Measurements from ENCODE around the gene ZNF534.

ZNF534 gene

DNA sequence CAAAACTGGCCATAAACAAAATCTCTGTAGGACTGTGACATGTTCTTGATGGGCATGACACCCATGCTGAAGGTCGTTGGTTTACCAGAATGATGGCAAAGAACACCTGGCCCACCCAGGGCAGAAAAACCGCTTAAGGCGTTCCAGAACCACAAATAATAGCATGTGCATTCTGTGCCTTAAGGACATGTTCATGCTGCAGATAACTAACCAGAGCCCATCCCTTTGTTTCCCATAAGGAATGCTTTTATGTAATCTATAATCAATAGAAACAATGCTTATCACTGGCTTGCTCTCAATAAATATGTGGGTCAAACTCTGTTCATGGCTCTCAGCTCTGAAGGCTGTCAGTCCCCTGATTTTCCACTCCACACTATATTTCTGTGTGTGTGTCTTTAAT is 13.2 kb downstream of the ZNF534 start:
- TF ChIP-seq, protein P1, sequence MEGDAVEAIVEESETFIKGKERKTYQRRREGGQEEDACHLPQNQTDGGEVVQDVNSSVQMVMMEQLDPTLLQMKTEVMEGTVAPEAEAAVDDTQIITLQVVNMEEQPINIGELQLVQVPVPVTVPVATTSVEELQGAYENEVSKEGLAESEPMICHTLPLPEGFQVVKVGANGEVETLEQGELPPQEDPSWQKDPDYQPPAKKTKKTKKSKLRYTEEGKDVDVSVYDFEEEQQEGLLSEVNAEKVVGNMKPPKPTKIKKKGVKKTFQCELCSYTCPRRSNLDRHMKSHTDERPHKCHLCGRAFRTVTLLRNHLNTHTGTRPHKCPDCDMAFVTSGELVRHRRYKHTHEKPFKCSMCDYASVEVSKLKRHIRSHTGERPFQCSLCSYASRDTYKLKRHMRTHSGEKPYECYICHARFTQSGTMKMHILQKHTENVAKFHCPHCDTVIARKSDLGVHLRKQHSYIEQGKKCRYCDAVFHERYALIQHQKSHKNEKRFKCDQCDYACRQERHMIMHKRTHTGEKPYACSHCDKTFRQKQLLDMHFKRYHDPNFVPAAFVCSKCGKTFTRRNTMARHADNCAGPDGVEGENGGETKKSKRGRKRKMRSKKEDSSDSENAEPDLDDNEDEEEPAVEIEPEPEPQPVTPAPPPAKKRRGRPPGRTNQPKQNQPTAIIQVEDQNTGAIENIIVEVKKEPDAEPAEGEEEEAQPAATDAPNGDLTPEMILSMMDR (IDR thresholded peaks at IDR 0.05; ENCODE audit: unreplicated experiment in 3 of 3) = no peak
- Mint-ChIP-seq H3K4me3 (no peak overlapping the region), H3K4me1 (no peaks in the 10 kb centered on the region), H3K27ac (no peak overlapping the region), H3K9me3 (peaks cover 50% of the 10 kb centered on the region), H3K36me3 (ENCODE audit: low read depth) (no peaks in the 10 kb centered on the region), H3K27me3 (ENCODE audit: low read depth) (no peaks in the 10 kb centered on the region)

DNA sequence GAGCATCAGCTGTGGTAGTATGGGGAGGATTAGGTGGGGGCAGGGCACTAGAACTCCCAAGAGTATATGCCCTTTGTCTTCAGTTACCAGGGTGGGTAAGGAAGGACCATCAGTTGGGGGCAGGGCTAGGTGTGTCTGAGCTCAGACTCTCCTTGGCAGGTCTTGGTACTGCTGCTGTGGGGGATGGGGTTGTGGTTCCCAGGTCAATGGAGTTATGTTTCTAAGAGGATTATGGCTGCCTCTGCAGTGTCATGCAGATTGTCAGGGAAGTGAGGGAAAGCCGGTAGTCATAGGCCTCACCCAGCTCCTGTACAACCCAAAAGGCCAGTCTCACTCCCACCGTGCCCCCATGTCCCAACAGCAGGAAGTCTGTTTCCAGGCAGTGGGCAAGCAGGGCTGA is 15.6 kb downstream of the ZNF534 start:
- TF ChIP-seq, protein P1 (IDR thresholded peaks at IDR 0.05; ENCODE audit: unreplicated experiment in 3 of 3) = no peak

DNA sequence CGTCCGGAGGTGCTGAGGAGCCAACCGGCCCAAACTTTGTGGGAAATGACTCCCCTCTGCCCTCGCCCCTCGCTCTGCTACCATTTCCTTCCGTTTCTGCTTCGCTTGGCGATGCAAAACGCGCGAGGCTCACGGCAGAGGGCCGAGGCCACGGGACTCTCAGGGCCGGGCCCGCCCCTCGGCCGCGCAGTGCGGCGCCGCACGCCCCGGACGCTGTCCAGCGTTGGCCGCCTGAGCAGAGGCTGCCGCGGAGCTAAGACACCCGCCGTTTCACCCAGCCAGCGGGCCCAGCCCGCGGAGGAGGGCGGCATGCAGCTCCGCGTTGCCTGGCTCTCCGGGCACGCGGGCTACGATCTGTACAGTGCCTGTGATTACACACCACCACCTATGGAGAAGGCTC is 22.3 kb downstream of the ZNF534 start:
- Mint-ChIP-seq H3K9me3 (peaks cover 56% of the 10 kb centered on the region), H3K4me1 (no peaks in the 10 kb centered on the region), H3K36me3 (ENCODE audit: low read depth) (peaks cover 18% of the 10 kb centered on the region), H3K27ac (no peak overlapping the region), H3K27me3 (ENCODE audit: low read depth) (no peaks in the 10 kb centered on the region), H3K4me3 (no peak overlapping the region)
- TF ChIP-seq, protein P1 (IDR thresholded peaks at IDR 0.05; ENCODE audit: unreplicated experiment in 3 of 3) = no peak

More for the DNA sequence above, 15.6 kb downstream of the ZNF534 start:
- Mint-ChIP-seq H3K9me3 (peaks cover 48% of the 10 kb centered on the region), H3K36me3 (ENCODE audit: low read depth) (no peaks in the 10 kb centered on the region), H3K27ac (no peak overlapping the region), H3K4me3 (no peak overlapping the region), H3K27me3 (ENCODE audit: low read depth) (no peaks in the 10 kb centered on the region), H3K4me1 (no peaks in the 10 kb centered on the region)

GRCh38 chr19:52453324-52454094 is 24.6 kb downstream of the ZNF534 start, which contains the start of gene ZNF578:
Gene ZNF578 (plus strand): TSS chr19:52453553. CDS start chr19:52501846, 48,293 bp downstream.
- H3K36me3 Mint-ChIP-seq (ENCODE audit: low read depth) = peaks cover 18% of the 10 kb centered on the region
- no peaks in the 10 kb centered on the region for H3K27me3 Mint-ChIP-seq (ENCODE audit: low read depth)
- peaks cover 64% of the 10 kb centered on the region for H3K9me3 Mint-ChIP-seq
- H3K4me3 Mint-ChIP-seq = peak within 1 kb of the TSS in 1 of 3 experiments; percentile 35
- H3K4me1 Mint-ChIP-seq = no peaks in the 10 kb centered on the region
- no peak within 1 kb of the TSS for H3K27ac Mint-ChIP-seq
- TF ChIP-seq, protein P1 (IDR thresholded peaks at IDR 0.05; ENCODE audit: unreplicated experiment in 3 of 3) = no peak

DNA sequence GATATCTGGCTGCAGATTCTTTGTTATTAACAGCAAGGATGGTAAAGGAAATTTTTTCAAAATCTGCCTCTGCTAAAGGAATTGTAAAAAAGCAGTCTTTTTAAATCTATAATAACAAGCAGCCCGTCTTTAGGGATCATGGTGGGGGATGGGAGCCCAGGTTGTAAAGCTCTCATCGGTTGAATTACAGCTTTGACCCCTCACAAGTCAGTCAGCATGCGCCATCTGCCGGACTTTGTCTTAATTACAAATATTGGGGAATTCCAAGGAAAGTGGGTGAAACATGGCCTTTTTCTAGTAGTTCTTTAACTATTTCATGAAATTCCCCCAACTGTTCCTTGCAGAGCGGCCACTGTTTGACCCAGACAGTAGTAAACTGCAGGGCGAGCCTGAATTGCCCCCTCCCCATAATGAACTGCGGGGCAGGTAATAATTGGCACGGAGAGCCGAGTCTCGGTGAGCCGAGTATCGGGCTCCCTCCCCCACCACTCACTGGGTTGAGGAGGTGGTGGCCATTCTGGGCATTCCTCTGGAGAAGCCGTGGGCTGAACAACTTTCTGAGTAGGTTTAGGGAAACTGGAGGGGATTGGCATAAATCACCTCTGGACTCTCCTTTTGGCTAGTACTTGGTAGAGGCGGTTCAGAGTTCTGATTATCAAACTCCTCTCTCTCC is 36.0 kb downstream of the ZNF534 start:
- H3K27me3 Mint-ChIP-seq (ENCODE audit: low read depth) = no peaks in the 10 kb centered on the region

More for the DNA sequence above, 36.0 kb downstream of the ZNF534 start:
- no peaks in the 10 kb centered on the region for H3K4me1 Mint-ChIP-seq
- no peaks in the 10 kb centered on the region for H3K36me3 Mint-ChIP-seq (ENCODE audit: low read depth)
- TF ChIP-seq, protein P1 (IDR thresholded peaks at IDR 0.05; ENCODE audit: unreplicated experiment in 3 of 3) = no peak
- H3K9me3 Mint-ChIP-seq = peaks cover 52% of the 10 kb centered on the region
- H3K27ac Mint-ChIP-seq = no peak overlapping the region
- H3K4me3 Mint-ChIP-seq = no peak overlapping the region
